ENCODE data around the gene OBP2B.
"Not testable (repeated sequence)": the region's sequence is repeated elsewhere in the genome, so short reads cannot be mapped to it uniquely, and the experiment has no call there.

OBP2B gene

GRCh38 chr9:133253268-133253667 lies 44.2 kb upstream of the OBP2B start:
- DNase-seq (ENCODE audit: low read depth) = no peak
- no peak overlapping the region for H3K4me3 ChIP-seq (ENCODE audit: low read length)
- TF ChIP-seq, protein P1, sequence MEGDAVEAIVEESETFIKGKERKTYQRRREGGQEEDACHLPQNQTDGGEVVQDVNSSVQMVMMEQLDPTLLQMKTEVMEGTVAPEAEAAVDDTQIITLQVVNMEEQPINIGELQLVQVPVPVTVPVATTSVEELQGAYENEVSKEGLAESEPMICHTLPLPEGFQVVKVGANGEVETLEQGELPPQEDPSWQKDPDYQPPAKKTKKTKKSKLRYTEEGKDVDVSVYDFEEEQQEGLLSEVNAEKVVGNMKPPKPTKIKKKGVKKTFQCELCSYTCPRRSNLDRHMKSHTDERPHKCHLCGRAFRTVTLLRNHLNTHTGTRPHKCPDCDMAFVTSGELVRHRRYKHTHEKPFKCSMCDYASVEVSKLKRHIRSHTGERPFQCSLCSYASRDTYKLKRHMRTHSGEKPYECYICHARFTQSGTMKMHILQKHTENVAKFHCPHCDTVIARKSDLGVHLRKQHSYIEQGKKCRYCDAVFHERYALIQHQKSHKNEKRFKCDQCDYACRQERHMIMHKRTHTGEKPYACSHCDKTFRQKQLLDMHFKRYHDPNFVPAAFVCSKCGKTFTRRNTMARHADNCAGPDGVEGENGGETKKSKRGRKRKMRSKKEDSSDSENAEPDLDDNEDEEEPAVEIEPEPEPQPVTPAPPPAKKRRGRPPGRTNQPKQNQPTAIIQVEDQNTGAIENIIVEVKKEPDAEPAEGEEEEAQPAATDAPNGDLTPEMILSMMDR (conservative IDR thresholded peaks at IDR 0.05; ENCODE audit: low read depth, low read length) = no peak

- H3K4me3 ChIP-seq (ENCODE audit: low read length) = no peak overlapping the region
- TF ChIP-seq, protein P1 (conservative IDR thresholded peaks at IDR 0.05; ENCODE audit: low read depth, low read length) = no peak
- DNase-seq (ENCODE audit: low read depth) = no peak
Measured at GRCh38 chr9:133252301-133253020, 43.4 kb upstream of the OBP2B start.

GRCh38 chr9:133251773-133252172 lies 42.7 kb upstream of the OBP2B start:
- DNase-seq (ENCODE audit: low read depth) = no peak
- no peak overlapping the region for H3K4me3 ChIP-seq (ENCODE audit: low read length)
- TF ChIP-seq, protein P1 (conservative IDR thresholded peaks at IDR 0.05; ENCODE audit: low read depth, low read length) = no peak

DNA sequence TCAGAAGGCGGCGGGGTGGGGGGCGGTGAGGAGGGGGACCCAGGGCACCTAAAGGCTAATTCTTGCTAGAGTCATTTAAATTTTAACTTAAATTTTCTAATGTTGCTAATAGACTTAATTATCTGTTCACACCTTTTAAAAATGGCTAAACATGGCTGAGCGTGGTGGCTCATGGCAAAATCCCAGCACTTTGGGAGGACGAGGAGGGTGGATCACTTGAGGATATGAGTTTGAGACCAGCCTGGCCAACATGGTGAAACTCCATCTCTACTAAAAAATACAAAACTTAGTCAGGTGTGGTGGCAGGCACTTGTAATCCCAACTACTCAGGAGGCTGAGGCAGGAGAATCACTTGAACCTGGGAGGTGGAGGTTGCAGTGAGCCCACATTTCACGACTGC lies 42.2 kb upstream of the OBP2B start:
- not testable (repeated sequence) for DNase-seq (ENCODE audit: low read depth); H3K4me3 ChIP-seq (ENCODE audit: low read length)

DNA sequence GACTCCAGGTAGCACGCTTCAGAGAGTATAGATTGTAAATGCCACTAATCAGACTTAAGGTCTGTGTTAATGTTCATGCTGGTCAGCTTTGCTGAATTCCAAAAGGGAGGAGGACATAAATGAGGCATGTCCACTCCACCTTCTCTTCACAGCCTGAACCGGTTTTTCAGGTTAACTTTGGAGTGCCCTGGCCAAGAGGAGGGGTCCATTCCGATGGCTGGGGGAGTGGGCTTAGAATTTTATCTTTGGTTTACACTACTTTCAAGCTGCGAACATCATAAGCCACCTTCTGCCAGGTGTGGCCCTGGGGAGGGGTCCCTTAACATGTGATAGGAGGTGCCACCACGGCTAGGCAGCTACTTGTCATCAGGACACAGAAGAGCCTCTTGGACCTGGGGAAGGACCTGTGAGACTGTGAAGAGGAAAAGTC lies 41.7 kb upstream of the OBP2B start:
- TF ChIP-seq, protein P1 (conservative IDR thresholded peaks at IDR 0.05; ENCODE audit: low read depth, low read length) = no peak
- no peak overlapping the region for H3K4me3 ChIP-seq (ENCODE audit: low read length)
- no peak for DNase-seq (ENCODE audit: low read depth)

DNA sequence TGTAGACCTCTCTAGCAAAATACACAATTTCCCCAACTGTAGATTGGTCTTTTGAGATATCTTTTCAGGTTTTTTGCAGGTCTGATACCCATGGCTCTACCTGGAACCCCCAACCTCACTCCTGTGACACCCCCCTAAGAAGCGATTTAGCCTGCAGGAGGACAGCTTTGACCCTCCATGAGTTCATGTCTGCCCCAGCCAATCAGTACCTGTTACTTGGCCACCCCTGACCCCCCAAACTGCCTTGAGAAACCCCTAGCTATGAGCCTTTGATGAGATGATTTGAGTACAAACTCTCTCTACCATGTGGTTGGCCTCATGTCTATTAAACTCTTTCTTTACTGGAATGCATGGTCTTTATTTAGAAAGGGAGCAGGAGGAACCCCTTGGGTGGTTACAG lies 40.3 kb upstream of the OBP2B start:
- TF ChIP-seq, protein P1 (conservative IDR thresholded peaks at IDR 0.05; ENCODE audit: low read depth, low read length) = no peak
- H3K4me3 ChIP-seq (ENCODE audit: low read length) = no peak overlapping the region
- DNase-seq (ENCODE audit: low read depth) = no peak

DNA sequence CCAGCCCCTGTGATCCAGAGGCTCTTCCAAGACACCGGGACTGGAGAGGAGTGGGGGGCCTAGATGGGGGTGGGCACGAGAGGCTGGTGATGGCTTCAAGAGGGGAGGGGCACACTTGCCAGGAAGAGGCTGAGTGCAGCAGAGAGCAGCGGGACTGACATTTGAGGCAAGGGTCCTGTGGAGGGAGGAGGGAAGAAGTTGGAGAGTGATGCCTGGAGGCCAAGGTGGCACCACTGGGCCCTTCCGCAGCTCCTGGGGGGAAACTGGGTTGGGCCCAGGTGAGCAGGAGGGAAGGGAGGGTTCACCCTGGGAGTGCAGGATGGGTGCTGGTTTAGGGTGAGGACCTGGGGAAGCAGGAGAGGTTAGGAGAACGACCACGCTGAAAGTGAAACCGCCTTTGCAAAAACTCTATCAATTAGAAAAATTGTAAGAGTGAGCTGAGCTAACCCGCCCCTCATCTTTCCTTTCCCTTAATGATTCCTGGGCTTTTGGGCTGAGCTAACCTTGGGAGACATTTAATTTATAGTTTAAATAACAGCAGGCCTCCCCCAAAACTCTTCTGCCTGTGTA lies 39.8 kb upstream of the OBP2B start:
- no peak for DNase-seq (ENCODE audit: low read depth)
- TF ChIP-seq, protein P1 (conservative IDR thresholded peaks at IDR 0.05; ENCODE audit: low read depth, low read length) = no peak
- no peak overlapping the region for H3K4me3 ChIP-seq (ENCODE audit: low read length)

Data from retinal pigment epithelial cell (primary cell).